Activated CD4-positive, alpha-beta T cell treated with anti-CD3 and anti-CD28 coated beads for 24 hours (primary cell): ENCODE results near the gene IGSF5.
"Not testable (repeated sequence)": the region's sequence is repeated elsewhere in the genome, so short reads cannot be mapped to it uniquely, and the experiment has no call there.

Experiments
- DNase-seq, 2 donors: peaks; one replicate each; pipeline ENCODE4 v3.0.0-alpha.2; 2020; ENCODE audit warnings: low read depth in 2 of 2

IGSF5 gene

GRCh38 chr21:39738566-39738965 lies 6.4 kb upstream of the IGSF5 start:
- no peak for DNase-seq

- DNase-seq: not testable (repeated sequence)
Measured at GRCh38 chr21:39739531-39739930, 5.5 kb upstream of the IGSF5 start.

- not testable (repeated sequence) for DNase-seq
Measured at GRCh38 chr21:39742561-39742960, 2.4 kb upstream of the IGSF5 start.

GRCh38 chr21:39745332-39745731 lies 349 bp downstream of the IGSF5 start:
- DNase-seq: not testable (repeated sequence)

GRCh38 chr21:39750670-39751069 lies 5.7 kb downstream of the IGSF5 start:
- DNase-seq: no peak

- no peak for DNase-seq
Measured at GRCh38 chr21:39754811-39755210, 9.8 kb downstream of the IGSF5 start.

GRCh38 chr21:39756285-39756684 lies 11.3 kb downstream of the IGSF5 start:
- DNase-seq: no peak

GRCh38 chr21:39763272-39763970 lies 18.4 kb downstream of the IGSF5 start:
- no peak for DNase-seq

GRCh38 chr21:39774227-39774626 lies 29.2 kb downstream of the IGSF5 start:
- no peak for DNase-seq

- DNase-seq: no peak
Measured at GRCh38 chr21:39775816-39776215, 30.8 kb downstream of the IGSF5 start.

GRCh38 chr21:39776589-39776988 lies 31.6 kb downstream of the IGSF5 start:
- DNase-seq: no peak

GRCh38 chr21:39781331-39781730 lies 36.3 kb downstream of the IGSF5 start:
- no peak for DNase-seq

- DNase-seq: no peak
Measured at GRCh38 chr21:39788383-39788782, 43.4 kb downstream of the IGSF5 start.

GRCh38 chr21:39796466-39796865 lies 51.5 kb downstream of the IGSF5 start:
- DNase-seq: no peak

- no peak for DNase-seq
Measured at GRCh38 chr21:39799178-39799577, 54.2 kb downstream of the IGSF5 start.

- no peak for DNase-seq
Measured at GRCh38 chr21:39800311-39800710, 55.3 kb downstream of the IGSF5 start.

- no peak for DNase-seq
Measured at GRCh38 chr21:39802217-39802616, 57.2 kb downstream of the IGSF5 start.

GRCh38 chr21:39803393-39803792 lies 58.4 kb downstream of the IGSF5 start:
- no peak for DNase-seq

- DNase-seq: no peak
Measured at GRCh38 chr21:39804240-39804639, 59.3 kb downstream of the IGSF5 start.

GRCh38 chr21:39805983-39806382 lies 61.0 kb downstream of the IGSF5 start:
- no peak for DNase-seq

GRCh38 chr21:39807738-39808137 lies 62.8 kb downstream of the IGSF5 start:
- DNase-seq: no peak

GRCh38 chr21:39809936-39810335 lies 65.0 kb downstream of the IGSF5 start:
- no peak for DNase-seq

GRCh38 chr21:39812983-39813382 lies 68.0 kb downstream of the IGSF5 start:
- DNase-seq: no peak

- DNase-seq: no peak
Measured at GRCh38 chr21:39818557-39818956, 73.6 kb downstream of the IGSF5 start.
